SJSA1 (cell line): ENCODE data around the gene LASP1. TPM values are rescaled to one million over a fixed set of nuclear protein-coding genes. Genes with fewer than 3 reads are reported as not detected.
"Not testable (repeated sequence)": the region's sequence is repeated elsewhere in the genome, so short reads cannot be mapped to it uniquely, and the experiment has no call there.

Experiments used
- DNase-seq, 2 experiments: peaks; one replicate each; pipeline ENCODE4 v3.0.0-alpha.2; 2015 to 2020; ENCODE audit warnings: low spot score in 2 of 2, low read depth in 1 of 2
- H3K27ac ChIP-seq: fragments of 250-450 bp; sonication (Bioruptor Pico); 2 replicates; pipeline ENCODE4 v1.5.1; 2020; ENCODE audit warnings: mild to moderate bottlenecking, moderate library complexity
- H3K27me3 ChIP-seq: fragments of 250-450 bp; sonication (Bioruptor Pico); replicated peaks from 2 replicates; pipeline ENCODE4 v1.5.1; 2020; ENCODE audit warnings: mild to moderate bottlenecking, moderate library complexity
- H3K36me3 ChIP-seq: fragments of 250-450 bp; sonication (Bioruptor Pico); 2 replicates; pipeline ENCODE4 v1.5.1; 2020; ENCODE audit warnings: mild to moderate bottlenecking
- H3K4me1 ChIP-seq: fragments of 250-450 bp; sonication (Bioruptor Pico); replicated peaks from 2 replicates; pipeline ENCODE4 v1.6.1; 2021; ENCODE audit warnings: mild to moderate bottlenecking
- H3K4me3 ChIP-seq: fragments of 250-450 bp; sonication (Bioruptor Pico); 2 replicates; pipeline ENCODE4 v1.5.1; 2020; ENCODE audit warnings: mild to moderate bottlenecking
- H3K9me3 ChIP-seq: fragments of 250-450 bp; sonication (Bioruptor Pico); replicated peaks from 2 replicates; pipeline ENCODE4 v1.5.1; 2020; ENCODE audit warnings: mild to moderate bottlenecking
- total RNA-seq: library from RNA; depleted of rRNA; stranded (reverse); fragments of >200 nt; shearing (Covaris generic); gene quantifications from 2 replicates; pipeline ENCODE4 v1.2.3, GENCODE V29; 2014

LASP1 gene
- total RNA-seq, 1 experiment from 2014 or later, result 174 TPM

GRCh38 chr17:38900978-38901656, 31.3 kb downstream of the LASP1 start:
- Histone ChIP-seq H3K9me3 (no peaks in the 10 kb centered on the region), H3K36me3 (peaks cover 97% of the 10 kb centered on the region), H3K27ac (no peak overlapping the region), H3K27me3 (no peaks in the 10 kb centered on the region), H3K4me1 (peaks cover 14% of the 10 kb centered on the region), H3K4me3 (no peak overlapping the region)
- peak; percentile 52 to 74 for DNase-seq

- no peak for DNase-seq
- H3K27ac ChIP-seq, result no peak overlapping the region
- H3K4me3 ChIP-seq, result no peak overlapping the region
- no peaks in the 10 kb centered on the region for H3K27me3 ChIP-seq
- peaks cover 16% of the 10 kb centered on the region for H3K4me1 ChIP-seq
- peaks cover 96% of the 10 kb centered on the region for H3K36me3 ChIP-seq
- no peaks in the 10 kb centered on the region for H3K9me3 ChIP-seq
These were observed 33.5 kb downstream of the LASP1 start for GRCh38 chr17:38903404-38903803.

- Histone ChIP-seq H3K27me3 (no peaks in the 10 kb centered on the region), H3K9me3 (no peaks in the 10 kb centered on the region), H3K36me3 (peaks cover 92% of the 10 kb centered on the region), H3K27ac (no peak overlapping the region), H3K4me1 (peaks cover 16% of the 10 kb centered on the region), H3K4me3 (no peak overlapping the region)
- DNase-seq, result no peak
These were observed 35.0 kb downstream of the LASP1 start for GRCh38 chr17:38904892-38905291.

GRCh38 chr17:38905375-38905774, 35.5 kb downstream of the LASP1 start:
- Histone ChIP-seq H3K36me3 (peaks cover 92% of the 10 kb centered on the region), H3K9me3 (no peaks in the 10 kb centered on the region), H3K4me1 (peaks cover 14% of the 10 kb centered on the region), H3K27me3 (no peaks in the 10 kb centered on the region), H3K27ac (no peak overlapping the region), H3K4me3 (no peak overlapping the region)
- DNase-seq, result no peak

- Histone ChIP-seq H3K27ac (no peak overlapping the region), H3K4me1 (peaks cover 4% of the 10 kb centered on the region; the same call in 1 of the 2 replicates), H3K4me3 (no peak overlapping the region), H3K36me3 (peaks cover 89% of the 10 kb centered on the region), H3K9me3 (no peaks in the 10 kb centered on the region), H3K27me3 (no peaks in the 10 kb centered on the region)
- no peak for DNase-seq
These were observed 36.8 kb downstream of the LASP1 start for GRCh38 chr17:38906460-38907228.

- Histone ChIP-seq H3K4me1 (peaks cover 4% of the 10 kb centered on the region; the same call in 1 of the 2 replicates), H3K9me3 (no peaks in the 10 kb centered on the region), H3K36me3 (peaks cover 90% of the 10 kb centered on the region), H3K27me3 (no peaks in the 10 kb centered on the region), H3K27ac (no peak overlapping the region), H3K4me3 (no peak overlapping the region)
- DNase-seq, result no peak
These were observed 38.2 kb downstream of the LASP1 start for GRCh38 chr17:38907930-38908675.

GRCh38 chr17:38908676-38909181, 38.9 kb downstream of the LASP1 start:
- DNase-seq, result no peak
- H3K27ac ChIP-seq, result no peak overlapping the region
- peaks cover 4% of the 10 kb centered on the region; the same call in 1 of the 2 replicates for H3K4me1 ChIP-seq
- no peaks in the 10 kb centered on the region for H3K9me3 ChIP-seq
- no peak overlapping the region for H3K4me3 ChIP-seq
- no peaks in the 10 kb centered on the region for H3K27me3 ChIP-seq
- H3K36me3 ChIP-seq, result peaks cover 90% of the 10 kb centered on the region

GRCh38 chr17:38910325-38910724, 40.5 kb downstream of the LASP1 start:
- H3K4me1 ChIP-seq, result peaks cover 4% of the 10 kb centered on the region; the same call in 1 of the 2 replicates
- no peak overlapping the region for H3K4me3 ChIP-seq
- DNase-seq, result no peak
- no peaks in the 10 kb centered on the region for H3K9me3 ChIP-seq
- H3K36me3 ChIP-seq, result peaks cover 90% of the 10 kb centered on the region
- H3K27me3 ChIP-seq, result no peaks in the 10 kb centered on the region
- H3K27ac ChIP-seq, result no peak overlapping the region

- H3K27me3 ChIP-seq, result no peaks in the 10 kb centered on the region
- no peak for DNase-seq
- H3K27ac ChIP-seq, result no peak overlapping the region
- no peak overlapping the region for H3K4me3 ChIP-seq
- peaks cover 90% of the 10 kb centered on the region for H3K36me3 ChIP-seq
- H3K4me1 ChIP-seq, result peaks cover under 1% of the 10 kb centered on the region; the same call in 1 of the 2 replicates
- no peaks in the 10 kb centered on the region for H3K9me3 ChIP-seq
These were observed 41.3 kb downstream of the LASP1 start for GRCh38 chr17:38911081-38911730.

- DNase-seq, H3K27me3 ChIP-seq, H3K4me1 ChIP-seq, H3K9me3 ChIP-seq, H3K4me3 ChIP-seq, H3K27ac ChIP-seq: not testable (repeated sequence)
- H3K36me3 ChIP-seq, result peaks cover 90% of the 10 kb centered on the region
These were observed 41.8 kb downstream of the LASP1 start for GRCh38 chr17:38911731-38912081.

GRCh38 chr17:38912221-38912813, 42.5 kb downstream of the LASP1 start:
- H3K36me3 ChIP-seq, result peaks cover 91% of the 10 kb centered on the region

GRCh38 chr17:38914741-38915638, 45.1 kb downstream of the LASP1 start:
- H3K4me3 ChIP-seq, result no peak overlapping the region
- H3K27ac ChIP-seq, result no peak overlapping the region
- H3K36me3 ChIP-seq, result peaks cover 96% of the 10 kb centered on the region
- no peaks in the 10 kb centered on the region for H3K27me3 ChIP-seq
- H3K9me3 ChIP-seq, result no peaks in the 10 kb centered on the region
- DNase-seq, result peak in 1 of 2 experiments; percentile 39
- no peaks in the 10 kb centered on the region for H3K4me1 ChIP-seq

More at GRCh38 chr17:38912221-38912813, 42.5 kb downstream of the LASP1 start:
- DNase-seq, result no peak
- Histone ChIP-seq H3K4me3 (no peak overlapping the region), H3K9me3 (no peaks in the 10 kb centered on the region), H3K27me3 (no peaks in the 10 kb centered on the region), H3K4me1 (no peaks in the 10 kb centered on the region), H3K27ac (no peak overlapping the region)
